Measurements from ENCODE around the gene HDAC7.
"Not testable (repeated sequence)": the region's sequence is repeated elsewhere in the genome, so short reads cannot be mapped to it uniquely, and the experiment has no call there.

HDAC7 gene

GRCh38 chr12:47816403-47817271 is 3.1 kb downstream of the HDAC7 start:
- peaks cover 82% of the 10 kb centered on the region for H3K4me1 ChIP-seq
- H3K4me2 ChIP-seq, result peak overlapping the region; percentile 97
- H3K9me3 ChIP-seq, result no peaks in the 10 kb centered on the region
- H3K27ac ChIP-seq, result peak overlapping the region; percentile 98
- H4K20me1 ChIP-seq, result peaks cover 24% of the 10 kb centered on the region
- H3K36me3 ChIP-seq, result peaks cover 11% of the 10 kb centered on the region; the same call in 1 of the 2 replicates
- no peak for TF ChIP-seq Cebpa-rat (IDR thresholded peaks at IDR 0.05)
- H3K4me3 ChIP-seq, result peak overlapping the region; percentile 92
- no peaks in the 10 kb centered on the region for H3K27me3 ChIP-seq
- H3K9ac ChIP-seq, result peak overlapping the region; percentile 96

- peak overlapping the region; percentile 98 for H3K27ac ChIP-seq
- TF ChIP-seq Cebpa-rat (IDR thresholded peaks at IDR 0.05), result peak; percentile 55; the same call in 1 of the 2 replicates
- H3K9me3 ChIP-seq, H3K9ac ChIP-seq, H3K4me3 ChIP-seq, H3K27me3 ChIP-seq: not testable (repeated sequence)
- H4K20me1 ChIP-seq, result peaks cover 34% of the 10 kb centered on the region
- H3K4me1 ChIP-seq, result peaks cover 83% of the 10 kb centered on the region
- peak overlapping the region; percentile 97 for H3K4me2 ChIP-seq
- peaks cover 11% of the 10 kb centered on the region; the same call in 1 of the 2 replicates for H3K36me3 ChIP-seq
Observed at GRCh38 chr12:47815447-47815846, 4.3 kb downstream of the HDAC7 start.

GRCh38 chr12:47814539-47815170 is 5.0 kb downstream of the HDAC7 start:
- Histone ChIP-seq H3K4me1 (peaks cover 87% of the 10 kb centered on the region), H3K4me3 (peak overlapping the region; percentile 65), H3K9me3 (no peaks in the 10 kb centered on the region), H3K36me3 (peaks cover 11% of the 10 kb centered on the region; the same call in 1 of the 2 replicates), H3K27me3 (no peaks in the 10 kb centered on the region), H3K27ac (peak overlapping the region; percentile 98), H3K4me2 (peak overlapping the region; percentile 97), H3K9ac (peak overlapping the region; percentile 77), H4K20me1 (peaks cover 42% of the 10 kb centered on the region)
- TF ChIP-seq Cebpa-rat (IDR thresholded peaks at IDR 0.05), result no peak

GRCh38 chr12:47813511-47814196 is 6.0 kb downstream of the HDAC7 start:
- TF ChIP-seq Cebpa-rat (IDR thresholded peaks at IDR 0.05), result no peak
- Histone ChIP-seq H3K27ac (peak overlapping the region; percentile 98), H3K9me3 (no peaks in the 10 kb centered on the region), H3K4me1 (peaks cover 97% of the 10 kb centered on the region), H3K4me3 (peak overlapping the region; percentile 65), H3K27me3 (no peaks in the 10 kb centered on the region), H3K4me2 (peak overlapping the region; percentile 97), H3K9ac (peak overlapping the region; percentile 77), H4K20me1 (peaks cover 46% of the 10 kb centered on the region), H3K36me3 (peaks cover 11% of the 10 kb centered on the region; the same call in 1 of the 2 replicates)

GRCh38 chr12:47812797-47813510 is 6.7 kb downstream of the HDAC7 start:
- peaks cover 46% of the 10 kb centered on the region for H4K20me1 ChIP-seq
- no peaks in the 10 kb centered on the region for H3K27me3 ChIP-seq
- peaks cover 97% of the 10 kb centered on the region for H3K4me1 ChIP-seq
- peaks cover 11% of the 10 kb centered on the region; the same call in 1 of the 2 replicates for H3K36me3 ChIP-seq
- H3K4me2 ChIP-seq, result peak overlapping the region; percentile 97
- peak overlapping the region; percentile 98 for H3K27ac ChIP-seq
- peak overlapping the region; percentile 65 for H3K4me3 ChIP-seq
- TF ChIP-seq Cebpa-rat (IDR thresholded peaks at IDR 0.05), result no peak
- peak overlapping the region; percentile 77 for H3K9ac ChIP-seq
- H3K9me3 ChIP-seq, result no peaks in the 10 kb centered on the region

GRCh38 chr12:47811581-47812484 is 7.9 kb downstream of the HDAC7 start:
- H3K4me1 ChIP-seq, result peaks cover 97% of the 10 kb centered on the region
- peak overlapping the region; percentile 65 for H3K4me3 ChIP-seq
- H3K4me2 ChIP-seq, result peak overlapping the region; percentile 97
- peak overlapping the region; percentile 98 for H3K27ac ChIP-seq
- no peaks in the 10 kb centered on the region for H3K27me3 ChIP-seq
- no peaks in the 10 kb centered on the region for H3K9me3 ChIP-seq
- peaks cover 11% of the 10 kb centered on the region; the same call in 1 of the 2 replicates for H3K36me3 ChIP-seq
- peak overlapping the region; percentile 77 for H3K9ac ChIP-seq
- no peak for TF ChIP-seq Cebpa-rat (IDR thresholded peaks at IDR 0.05)
- H4K20me1 ChIP-seq, result peaks cover 46% of the 10 kb centered on the region

- H3K36me3 ChIP-seq, result peaks cover 11% of the 10 kb centered on the region; the same call in 1 of the 2 replicates
- no peaks in the 10 kb centered on the region for H3K9me3 ChIP-seq
- peaks cover 97% of the 10 kb centered on the region for H3K4me1 ChIP-seq
- H3K4me3 ChIP-seq, result peak overlapping the region; percentile 65
- H4K20me1 ChIP-seq, result peaks cover 53% of the 10 kb centered on the region
- H3K27me3 ChIP-seq, result no peaks in the 10 kb centered on the region
- no peak for TF ChIP-seq Cebpa-rat (IDR thresholded peaks at IDR 0.05)
- H3K9ac ChIP-seq, result peak overlapping the region; percentile 77
- peak overlapping the region; percentile 98 for H3K27ac ChIP-seq
- H3K4me2 ChIP-seq, result peak overlapping the region; percentile 97
Observed at GRCh38 chr12:47811072-47811396, 8.7 kb downstream of the HDAC7 start.

- Histone ChIP-seq H3K4me2 (peak overlapping the region; percentile 97), H3K4me1 (peaks cover 97% of the 10 kb centered on the region), H3K27ac (peak overlapping the region; percentile 98)
Observed at GRCh38 chr12:47809518-47809917, 10.2 kb downstream of the HDAC7 start.

More at GRCh38 chr12:47809518-47809917, 10.2 kb downstream of the HDAC7 start:
- not testable (repeated sequence) for H3K9me3 ChIP-seq, H3K27me3 ChIP-seq
- Histone ChIP-seq H3K4me3 (peak overlapping the region; percentile 65; the same call in 1 of the 2 replicates), H3K36me3 (peaks cover 14% of the 10 kb centered on the region; the same call in 1 of the 2 replicates), H3K9ac (peak overlapping the region; percentile 77), H4K20me1 (peaks cover 68% of the 10 kb centered on the region)
